ENCODE measurements around the gene ARMC9.

Gene ARMC9

DNA sequence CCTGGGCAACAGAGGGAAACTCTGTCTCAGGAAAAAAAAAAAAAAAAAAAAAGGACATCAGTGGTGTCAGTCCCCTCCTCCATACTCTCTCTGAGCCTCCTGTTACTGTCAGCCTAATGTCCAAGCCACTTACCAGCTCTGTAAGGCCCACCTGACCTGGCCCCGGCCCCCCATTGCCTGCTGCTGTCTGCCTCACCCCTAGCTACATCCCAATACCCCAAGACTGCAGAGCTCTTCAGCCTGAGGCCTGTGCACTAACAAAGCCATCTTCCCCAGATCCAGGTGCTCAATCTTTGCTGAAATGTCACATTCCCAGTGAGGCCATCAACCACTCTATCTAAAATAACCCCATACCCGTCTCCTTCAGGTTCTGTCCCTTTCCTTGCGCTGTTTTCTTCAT is 5.7 kb downstream of the ARMC9 start:
- no peak for DNase-seq (ENCODE audit: low read depth, low spot score)
- no peaks in the 10 kb centered on the region for H3K9me3 ChIP-seq (ENCODE audit: control insufficient read depth, insufficient read depth, low read length)
- H3K4me3 ChIP-seq (ENCODE audit: low read length): no peak overlapping the region
- H3K27me3 ChIP-seq (ENCODE audit: control insufficient read depth, insufficient read depth, low read length): no peaks in the 10 kb centered on the region
- no peaks in the 10 kb centered on the region for H3K4me1 ChIP-seq (ENCODE audit: control insufficient read depth, insufficient read depth, low read length)
- no CpG with 5 or more reads among the region's 3 CpGs for WGBS (ENCODE audit: insufficient coverage, insufficient read length)
- no peaks in the 10 kb centered on the region; the same call in 1 of the 2 replicates for H3K36me3 ChIP-seq (ENCODE audit: control insufficient read depth, insufficient read depth, low read length)
- no peak overlapping the region for H3K27ac ChIP-seq (ENCODE audit: low read length)

DNA sequence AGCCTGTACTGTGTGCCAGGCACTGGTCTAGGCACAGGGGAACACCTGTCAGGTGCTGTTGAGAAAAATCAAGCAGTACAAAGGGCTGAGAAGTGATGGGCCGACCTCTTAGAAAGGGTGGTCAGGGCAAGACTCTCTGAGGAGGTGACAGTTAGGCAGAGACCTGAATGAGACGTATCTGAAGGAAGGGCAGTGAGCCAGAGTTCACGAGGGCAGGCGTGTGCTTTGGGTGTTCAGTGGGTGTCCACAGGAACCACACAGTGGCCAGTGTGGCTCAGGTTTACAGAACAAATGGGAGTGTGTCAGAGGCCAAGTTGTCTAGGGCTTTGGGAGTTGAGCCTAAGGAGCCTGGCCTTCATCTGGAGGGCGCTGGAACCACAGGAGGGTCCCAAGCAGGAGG is 6.2 kb downstream of the ARMC9 start:
- Histone ChIP-seq H3K27me3 (ENCODE audit: control insufficient read depth, insufficient read depth, low read length) (no peaks in the 10 kb centered on the region), H3K4me3 (ENCODE audit: low read length) (no peak overlapping the region), H3K36me3 (ENCODE audit: control insufficient read depth, insufficient read depth, low read length) (no peaks in the 10 kb centered on the region; the same call in 1 of the 2 replicates), H3K27ac (ENCODE audit: low read length) (no peak overlapping the region), H3K4me1 (ENCODE audit: control insufficient read depth, insufficient read depth, low read length) (no peaks in the 10 kb centered on the region), H3K9me3 (ENCODE audit: control insufficient read depth, insufficient read depth, low read length) (no peaks in the 10 kb centered on the region)
- DNase-seq (ENCODE audit: low read depth, low spot score): no peak
- WGBS (ENCODE audit: insufficient coverage, insufficient read length): no CpG with 5 or more reads among the region's 5 CpGs

DNA sequence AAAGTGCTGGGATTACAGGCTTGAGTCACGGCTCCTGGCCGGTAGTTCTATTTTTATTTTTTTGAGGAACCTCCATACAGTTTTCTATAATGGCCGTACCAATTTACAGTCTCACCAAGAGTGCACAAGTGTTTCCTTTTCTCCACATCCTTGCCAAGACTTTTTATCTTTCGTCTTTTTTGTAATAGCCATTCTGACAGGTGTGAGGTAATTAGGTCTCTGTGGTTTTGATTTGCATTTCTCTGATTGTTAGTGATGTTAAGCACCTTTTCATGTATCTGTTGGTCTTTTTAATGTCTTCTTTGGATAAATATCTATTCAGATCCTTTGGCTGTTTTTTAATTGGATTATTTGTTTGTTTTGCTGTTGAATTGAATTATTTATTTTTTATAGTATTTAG is 9.3 kb downstream of the ARMC9 start:
- Histone ChIP-seq H3K9me3 (ENCODE audit: control insufficient read depth, insufficient read depth, low read length) (no peaks in the 10 kb centered on the region), H3K27me3 (ENCODE audit: control insufficient read depth, insufficient read depth, low read length) (no peaks in the 10 kb centered on the region), H3K4me1 (ENCODE audit: control insufficient read depth, insufficient read depth, low read length) (no peaks in the 10 kb centered on the region), H3K36me3 (ENCODE audit: control insufficient read depth, insufficient read depth, low read length) (no peaks in the 10 kb centered on the region; the same call in 1 of the 2 replicates), H3K4me3 (ENCODE audit: low read length) (no peak overlapping the region), H3K27ac (ENCODE audit: low read length) (no peak overlapping the region)
- no CpG with 5 or more reads among the region's 4 CpGs for WGBS (ENCODE audit: insufficient coverage, insufficient read length)
- no peak for DNase-seq (ENCODE audit: low read depth, low spot score)

DNA sequence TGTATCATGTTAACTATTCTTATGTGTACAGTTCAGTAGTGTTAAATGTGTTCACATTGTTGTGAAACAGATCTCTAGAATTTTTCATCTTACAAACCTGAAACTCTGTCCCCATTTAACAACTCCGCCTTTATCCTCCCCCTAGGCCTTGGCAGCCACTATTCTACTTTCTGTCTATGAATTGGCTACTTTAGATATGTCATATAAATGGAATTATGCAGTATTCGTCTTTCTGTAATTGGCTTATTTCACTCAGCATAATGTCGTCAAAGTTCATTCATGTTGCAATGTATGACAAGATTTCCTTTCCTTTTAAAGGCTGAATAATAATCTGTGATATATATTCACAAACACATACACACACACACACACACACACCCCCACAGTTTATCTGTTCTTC is 12.4 kb downstream of the ARMC9 start:
- Histone ChIP-seq H3K36me3 (ENCODE audit: control insufficient read depth, insufficient read depth, low read length) (peaks cover 9% of the 10 kb centered on the region; the same call in 1 of the 2 replicates), H3K9me3 (ENCODE audit: control insufficient read depth, insufficient read depth, low read length) (no peaks in the 10 kb centered on the region), H3K27me3 (ENCODE audit: control insufficient read depth, insufficient read depth, low read length) (no peaks in the 10 kb centered on the region), H3K4me3 (ENCODE audit: low read length) (no peak overlapping the region), H3K27ac (ENCODE audit: low read length) (no peak overlapping the region), H3K4me1 (ENCODE audit: control insufficient read depth, insufficient read depth, low read length) (no peaks in the 10 kb centered on the region)
- WGBS (ENCODE audit: insufficient coverage, insufficient read length): no CpG with 5 or more reads among the region's 3 CpGs
- no peak for DNase-seq (ENCODE audit: low read depth, low spot score)

DNA sequence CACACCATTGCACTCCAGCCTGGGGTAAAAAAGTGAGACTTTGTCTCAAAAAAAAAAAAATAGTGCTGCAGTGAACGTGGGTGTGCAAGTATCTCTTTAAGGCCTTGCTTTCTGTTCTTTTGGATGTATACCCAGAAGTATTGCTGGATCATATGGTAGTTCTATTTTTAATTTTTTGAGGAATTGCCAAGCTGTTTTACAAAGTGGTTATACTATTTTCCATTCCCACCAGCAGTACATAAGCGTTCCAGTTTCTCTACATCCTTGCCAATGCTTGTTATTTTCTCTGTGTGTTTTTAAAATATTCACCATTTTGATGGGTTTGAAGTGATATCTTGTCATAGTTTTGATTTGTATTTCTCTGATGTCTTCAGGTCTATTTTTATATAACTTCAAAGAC is 13.1 kb downstream of the ARMC9 start:
- Histone ChIP-seq H3K27ac (ENCODE audit: low read length) (no peak overlapping the region), H3K27me3 (ENCODE audit: control insufficient read depth, insufficient read depth, low read length) (no peaks in the 10 kb centered on the region), H3K9me3 (ENCODE audit: control insufficient read depth, insufficient read depth, low read length) (no peaks in the 10 kb centered on the region), H3K4me1 (ENCODE audit: control insufficient read depth, insufficient read depth, low read length) (no peaks in the 10 kb centered on the region), H3K4me3 (ENCODE audit: low read length) (no peak overlapping the region), H3K36me3 (ENCODE audit: control insufficient read depth, insufficient read depth, low read length) (peaks cover 10% of the 10 kb centered on the region; the same call in 1 of the 2 replicates)
- WGBS (ENCODE audit: insufficient coverage, insufficient read length): no CpG with 5 or more reads among the region's 2 CpGs
- no peak for DNase-seq (ENCODE audit: low read depth, low spot score)

DNA sequence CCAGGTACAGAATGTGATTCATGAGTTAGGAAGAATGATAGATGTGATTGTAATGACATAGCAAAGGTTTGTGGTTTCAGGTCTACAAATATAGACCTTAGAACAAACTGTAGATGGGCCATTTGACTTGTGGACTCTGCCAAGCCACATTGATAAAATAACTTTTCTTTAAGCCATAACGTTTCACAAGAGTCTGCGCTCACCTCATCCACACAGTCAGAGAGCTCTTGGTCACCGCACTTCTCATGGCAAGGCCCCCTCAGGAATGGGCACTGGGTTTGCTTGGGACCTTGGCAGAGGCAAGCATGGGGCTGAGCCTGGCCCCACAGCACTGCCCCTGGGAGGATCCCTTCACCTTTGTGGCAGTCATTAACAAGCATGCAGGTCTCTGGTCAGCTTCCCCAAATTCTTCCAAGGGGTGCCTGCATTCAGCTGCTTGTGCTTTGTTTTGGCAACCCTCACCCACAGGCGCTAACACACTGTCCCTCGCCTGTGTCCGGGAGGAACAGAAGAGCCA is 14.0 kb downstream of the ARMC9 start:
- Histone ChIP-seq H3K27me3 (ENCODE audit: control insufficient read depth, insufficient read depth, low read length) (no peaks in the 10 kb centered on the region), H3K36me3 (ENCODE audit: control insufficient read depth, insufficient read depth, low read length) (peaks cover 10% of the 10 kb centered on the region; the same call in 1 of the 2 replicates), H3K4me1 (ENCODE audit: control insufficient read depth, insufficient read depth, low read length) (no peaks in the 10 kb centered on the region), H3K27ac (ENCODE audit: low read length) (no peak overlapping the region), H3K4me3 (ENCODE audit: low read length) (no peak overlapping the region), H3K9me3 (ENCODE audit: control insufficient read depth, insufficient read depth, low read length) (no peaks in the 10 kb centered on the region)
- WGBS (ENCODE audit: insufficient coverage, insufficient read length): no CpG with 5 or more reads among the region's 6 CpGs
- no peak for DNase-seq (ENCODE audit: low read depth, low spot score)

DNA sequence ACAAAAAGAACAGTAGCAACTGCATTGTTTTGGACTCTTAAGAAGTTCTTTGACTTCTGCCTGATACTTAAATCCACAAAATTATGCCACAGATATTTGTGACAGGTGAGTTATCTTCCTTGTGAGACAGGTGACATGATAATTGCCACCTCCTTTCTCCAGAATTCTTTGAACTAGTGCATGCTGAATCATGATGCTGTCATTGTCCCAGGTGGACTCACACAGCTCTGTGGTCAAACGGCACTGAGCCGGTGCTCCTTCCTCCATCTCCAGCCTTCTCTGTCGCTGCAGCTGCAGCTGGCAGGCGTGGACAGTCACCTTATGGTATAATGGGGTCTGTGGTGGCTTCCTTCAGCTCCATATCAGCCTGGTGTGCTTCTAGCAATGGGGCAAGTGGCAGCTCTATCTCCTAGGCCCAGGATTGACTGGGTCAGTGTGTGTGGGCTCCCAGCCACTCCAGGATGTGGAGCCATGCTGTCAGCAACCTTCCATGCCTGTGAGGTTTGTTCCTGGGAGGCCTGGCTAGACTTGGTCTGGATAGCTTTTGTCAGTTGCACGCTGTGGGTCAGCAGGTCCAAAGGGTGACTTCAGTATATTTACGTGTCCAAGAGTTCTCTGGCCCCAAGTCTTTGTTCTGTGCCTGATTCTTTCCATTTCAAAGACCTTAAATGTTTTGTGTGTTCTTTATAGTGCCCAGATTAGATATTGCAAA is 15.7 kb downstream of the ARMC9 start:
- DNase-seq (ENCODE audit: low read depth, low spot score): no peak
- H3K27ac ChIP-seq (ENCODE audit: low read length): no peak overlapping the region
- peaks cover 12% of the 10 kb centered on the region; the same call in 1 of the 2 replicates for H3K36me3 ChIP-seq (ENCODE audit: control insufficient read depth, insufficient read depth, low read length)
- no peaks in the 10 kb centered on the region for H3K9me3 ChIP-seq (ENCODE audit: control insufficient read depth, insufficient read depth, low read length)
- no peaks in the 10 kb centered on the region for H3K27me3 ChIP-seq (ENCODE audit: control insufficient read depth, insufficient read depth, low read length)
- no CpG with 5 or more reads among the region's 6 CpGs for WGBS (ENCODE audit: insufficient coverage, insufficient read length)
- H3K4me3 ChIP-seq (ENCODE audit: low read length): no peak overlapping the region
- no peaks in the 10 kb centered on the region for H3K4me1 ChIP-seq (ENCODE audit: control insufficient read depth, insufficient read depth, low read length)

DNA sequence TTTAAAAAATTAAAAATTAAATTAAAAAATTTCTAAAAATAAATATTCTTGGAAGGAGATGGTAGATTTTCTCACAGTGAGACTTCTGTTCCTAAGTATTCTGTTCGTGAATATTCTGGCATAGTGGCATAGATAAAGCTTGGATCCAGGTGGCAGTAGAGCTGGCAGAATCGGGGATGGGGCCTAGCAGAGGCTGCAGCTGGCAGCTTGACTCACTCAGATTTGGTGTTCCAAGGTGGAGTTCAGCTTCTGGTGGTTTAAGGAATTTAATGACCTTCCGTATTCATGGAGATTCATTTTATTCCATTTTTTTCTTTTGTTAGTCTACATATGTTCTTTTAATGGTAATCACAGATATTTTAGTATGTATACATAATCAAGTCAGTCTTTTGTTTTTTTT is 19.9 kb downstream of the ARMC9 start:
- no peaks in the 10 kb centered on the region for H3K4me1 ChIP-seq (ENCODE audit: control insufficient read depth, insufficient read depth, low read length)
- H3K27ac ChIP-seq (ENCODE audit: low read length): no peak overlapping the region
- no peaks in the 10 kb centered on the region for H3K27me3 ChIP-seq (ENCODE audit: control insufficient read depth, insufficient read depth, low read length)
- peaks cover 12% of the 10 kb centered on the region; the same call in 1 of the 2 replicates for H3K36me3 ChIP-seq (ENCODE audit: control insufficient read depth, insufficient read depth, low read length)
- no peak for DNase-seq (ENCODE audit: low read depth, low spot score)
- no CpG with 5 or more reads among the region's 3 CpGs for WGBS (ENCODE audit: insufficient coverage, insufficient read length)
- no peak overlapping the region for H3K4me3 ChIP-seq (ENCODE audit: low read length)
- no peaks in the 10 kb centered on the region for H3K9me3 ChIP-seq (ENCODE audit: control insufficient read depth, insufficient read depth, low read length)

DNA sequence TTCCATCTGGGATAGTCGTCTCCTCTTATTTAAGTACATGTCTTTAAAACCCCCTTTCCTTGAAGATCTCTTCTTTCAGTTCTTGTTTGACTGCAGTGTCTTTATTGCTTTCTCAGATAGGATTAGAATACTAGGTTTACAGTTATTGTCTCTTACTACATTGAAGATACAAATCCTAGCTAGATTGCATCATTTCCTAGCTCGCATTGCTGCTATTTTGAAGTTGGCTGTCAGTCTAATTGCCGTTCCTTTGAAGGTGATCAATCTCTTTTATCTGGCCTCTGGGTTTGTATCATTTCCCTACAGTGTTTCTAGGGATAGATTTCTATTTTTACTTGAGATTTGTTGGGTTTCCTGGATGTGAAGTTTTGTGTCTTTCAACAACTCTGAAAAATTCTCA is 20.9 kb downstream of the ARMC9 start:
- no peak for DNase-seq (ENCODE audit: low read depth, low spot score)
- no CpG with 5 or more reads among the region's 3 CpGs for WGBS (ENCODE audit: insufficient coverage, insufficient read length)
- H3K4me1 ChIP-seq (ENCODE audit: control insufficient read depth, insufficient read depth, low read length): no peaks in the 10 kb centered on the region
- H3K36me3 ChIP-seq (ENCODE audit: control insufficient read depth, insufficient read depth, low read length): peaks cover 10% of the 10 kb centered on the region; the same call in 1 of the 2 replicates
- H3K27me3 ChIP-seq (ENCODE audit: control insufficient read depth, insufficient read depth, low read length): no peaks in the 10 kb centered on the region
- H3K9me3 ChIP-seq (ENCODE audit: control insufficient read depth, insufficient read depth, low read length): no peaks in the 10 kb centered on the region
- no peak overlapping the region for H3K27ac ChIP-seq (ENCODE audit: low read length)
- no peak overlapping the region for H3K4me3 ChIP-seq (ENCODE audit: low read length)

DNA sequence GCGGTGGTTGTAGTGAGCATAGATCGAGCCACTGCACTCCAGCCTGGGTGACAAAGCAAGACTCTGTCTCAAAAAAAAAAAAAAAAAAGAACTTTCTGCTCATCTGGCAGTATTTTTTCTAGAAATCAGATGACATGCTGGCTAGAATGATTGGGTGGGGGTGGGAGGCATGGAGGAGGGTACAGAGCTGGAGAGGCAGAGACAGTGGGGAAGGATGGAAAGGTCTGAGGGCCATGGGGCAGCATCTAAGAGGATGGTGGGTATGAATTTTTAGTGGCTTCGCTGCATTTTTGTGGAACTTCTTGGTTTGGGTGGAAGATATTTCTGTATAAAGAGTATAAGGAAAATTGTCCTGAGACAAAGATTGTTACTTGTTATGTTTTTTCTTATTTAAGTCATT is 23.3 kb downstream of the ARMC9 start:
- H3K36me3 ChIP-seq (ENCODE audit: control insufficient read depth, insufficient read depth, low read length): peaks cover 2% of the 10 kb centered on the region; the same call in 1 of the 2 replicates
- DNase-seq (ENCODE audit: low read depth, low spot score): no peak
- no peak overlapping the region for H3K27ac ChIP-seq (ENCODE audit: low read length)
- no peaks in the 10 kb centered on the region for H3K27me3 ChIP-seq (ENCODE audit: control insufficient read depth, insufficient read depth, low read length)
- H3K9me3 ChIP-seq (ENCODE audit: control insufficient read depth, insufficient read depth, low read length): no peaks in the 10 kb centered on the region
- no CpG with 5 or more reads among the region's 3 CpGs for WGBS (ENCODE audit: insufficient coverage, insufficient read length)
- no peaks in the 10 kb centered on the region for H3K4me1 ChIP-seq (ENCODE audit: control insufficient read depth, insufficient read depth, low read length)
- no peak overlapping the region for H3K4me3 ChIP-seq (ENCODE audit: low read length)
